ENCODE results near the gene ZNF275. TPM values are rescaled to one million over a fixed set of nuclear protein-coding genes. Genes with fewer than 3 reads are reported as not detected.
"Not testable (repeated sequence)": the region's sequence is repeated elsewhere in the genome, so short reads cannot be mapped to it uniquely, and the experiment has no call there.

Gene ZNF275
- total RNA-seq, 2 experiments from 2014 or later = 14.2 to 14.7 TPM

- Mint-ChIP-seq H3K27me3 (no peaks in the 10 kb centered on the region), H3K4me3 (no peak overlapping the region), H3K36me3 (ENCODE audit: low read depth) (no peaks in the 10 kb centered on the region), H3K4me1 (ENCODE audit: low read depth) (no peaks in the 10 kb centered on the region), H3K27ac (no peak overlapping the region), H3K9me3 (no peaks in the 10 kb centered on the region)
- ATAC-seq = no peak
- intact Hi-C loops (cut with micrococcal nuclease) = no loop called here
- no peak for DNase-seq
- no peak for TF ChIP-seq CTCF (IDR thresholded peaks at IDR 0.05)
- ChIA-PET POLR2A (no interaction called here), CTCF (no interaction called here)
Measured at GRCh38 chrX:153382563-153383482, 48.9 kb downstream of the ZNF275 start.

- CTCF ChIA-PET = no interaction called here
- no peaks in the 10 kb centered on the region for H3K4me1 Mint-ChIP-seq (ENCODE audit: low read depth)
- POLR2A ChIA-PET = no interaction called here
- ATAC-seq (no peak), DNase-seq (no peak)
- H3K9me3 Mint-ChIP-seq = no peaks in the 10 kb centered on the region
- no peak overlapping the region for H3K4me3 Mint-ChIP-seq
- intact Hi-C loops (cut with micrococcal nuclease) = no loop called here
- H3K36me3 Mint-ChIP-seq (ENCODE audit: low read depth) = no peaks in the 10 kb centered on the region
- TF ChIP-seq CTCF (IDR thresholded peaks at IDR 0.05) = no peak
- H3K27me3 Mint-ChIP-seq = no peaks in the 10 kb centered on the region
- H3K27ac Mint-ChIP-seq = no peak overlapping the region
Measured at GRCh38 chrX:153384390-153384789, 50.4 kb downstream of the ZNF275 start.

- ATAC-seq; H3K36me3 Mint-ChIP-seq (ENCODE audit: low read depth); H3K9me3 Mint-ChIP-seq; H3K4me1 Mint-ChIP-seq (ENCODE audit: low read depth); DNase-seq; H3K4me3 Mint-ChIP-seq; intact Hi-C loops (cut with micrococcal nuclease); POLR2A ChIA-PET; H3K27me3 Mint-ChIP-seq; H3K27ac Mint-ChIP-seq: not testable (repeated sequence)
- CTCF ChIA-PET = interaction anchor here (0.9 kb wide), 1 partner anchor 15 kb away, joined by 3 read pairs; no protein-coding TSS in a partner anchor
Measured at GRCh38 chrX:153384973-153385372, 51.0 kb downstream of the ZNF275 start.

- Mint-ChIP-seq H3K4me3 (no peak overlapping the region), H3K27me3 (no peaks in the 10 kb centered on the region), H3K27ac (no peak overlapping the region), H3K9me3 (no peaks in the 10 kb centered on the region), H3K4me1 (ENCODE audit: low read depth) (no peaks in the 10 kb centered on the region), H3K36me3 (ENCODE audit: low read depth) (no peaks in the 10 kb centered on the region)
- ChIA-PET CTCF (interaction anchor here (0.6 kb wide), 1 partner anchor 12 kb away, joined by 3 read pairs; no protein-coding TSS in a partner anchor), POLR2A (no interaction called here)
- ATAC-seq = no peak
- DNase-seq = no peak
- no peak for TF ChIP-seq CTCF (IDR thresholded peaks at IDR 0.05)
- intact Hi-C loops (cut with micrococcal nuclease) = no loop called here
Measured at GRCh38 chrX:153386097-153386496, 52.1 kb downstream of the ZNF275 start.

- TF ChIP-seq CTCF (IDR thresholded peaks at IDR 0.05) = no peak
- no peaks in the 10 kb centered on the region for H3K9me3 Mint-ChIP-seq
- no peaks in the 10 kb centered on the region for H3K4me1 Mint-ChIP-seq (ENCODE audit: low read depth)
- H3K36me3 Mint-ChIP-seq (ENCODE audit: low read depth) = no peaks in the 10 kb centered on the region
- intact Hi-C loops (cut with micrococcal nuclease) = no loop called here
- CTCF ChIA-PET = no interaction called here
- no peak overlapping the region for H3K27ac Mint-ChIP-seq
- H3K27me3 Mint-ChIP-seq = no peaks in the 10 kb centered on the region
- POLR2A ChIA-PET = no interaction called here
- no peak for DNase-seq
- no peak for ATAC-seq
- no peak overlapping the region for H3K4me3 Mint-ChIP-seq
Measured at GRCh38 chrX:153387345-153387744, 53.4 kb downstream of the ZNF275 start.
